Measurements from ENCODE around the gene ERC2.

DNA sequence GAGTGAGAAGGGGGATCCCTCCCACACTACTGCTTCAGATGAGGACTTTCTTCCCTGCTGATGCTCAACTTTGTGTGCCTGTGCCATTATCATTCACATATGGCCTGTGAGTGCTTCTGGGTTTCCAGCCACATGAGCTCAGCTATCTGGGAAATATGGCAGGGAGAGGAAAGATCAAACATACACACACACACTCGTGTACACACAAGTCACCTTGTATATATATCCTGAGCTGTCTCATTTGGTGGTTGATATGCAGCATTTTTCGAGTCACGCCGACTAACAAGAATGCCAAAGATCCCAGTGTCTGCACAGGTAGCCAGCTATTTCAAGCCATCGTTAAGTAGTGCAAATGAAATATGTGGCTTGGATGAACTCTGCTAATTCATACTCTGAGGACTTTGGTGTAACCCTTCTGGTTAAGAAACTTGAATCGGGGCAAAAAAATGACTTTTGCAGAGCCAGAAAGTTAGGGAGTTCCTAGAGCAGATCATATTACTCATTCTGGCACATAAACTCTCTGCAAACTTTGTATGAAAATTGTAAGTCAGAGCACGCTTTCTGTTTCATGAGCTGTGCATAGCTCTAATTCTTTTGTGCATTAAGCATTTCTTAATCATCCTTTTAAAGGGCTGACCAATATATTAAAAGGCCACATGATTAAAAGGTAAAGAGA lies 956.2 kb downstream of the ERC2 start:
- no peak for TF ChIP-seq GATA3 (IDR thresholded peaks at IDR 0.05; ENCODE audit: low read depth, low read length)
- TF ChIP-seq GATA2 (IDR thresholded peaks at IDR 0.05; ENCODE audit: low read depth, low read length) = no peak

Data from SH-SY5Y (cell line).